Measurements from ENCODE around the gene NBAS. TPM values are rescaled to one million over a fixed set of nuclear protein-coding genes. Genes with fewer than 3 reads are reported as not detected.

The NBAS gene
- total RNA-seq, 1 donor from 2014 or later = 57.6 TPM

- Histone ChIP-seq H3K9me3 (ENCODE audit: insufficient read depth, low read depth, low read length) (no peaks in the 10 kb centered on the region), H3K9ac (ENCODE audit: low read length) (no peak overlapping the region), H3K4me1 (ENCODE audit: insufficient read depth, low read length) (no peaks in the 10 kb centered on the region), H3K36me3 (ENCODE audit: insufficient read depth, low read length) (peaks cover 35% of the 10 kb centered on the region), H3K27ac (ENCODE audit: low read depth, low read length) (no peak overlapping the region), H3K4me2 (ENCODE audit: low read length) (no peak overlapping the region), H4K20me1 (ENCODE audit: insufficient read depth, low read length) (peaks cover 28% of the 10 kb centered on the region), H2AFZ (ENCODE audit: low read depth, low read length) (no peak overlapping the region), H3K27me3 (ENCODE audit: insufficient read depth, low read length) (no peaks in the 10 kb centered on the region), H3K79me2 (ENCODE audit: insufficient read depth, low read length) (peaks cover 51% of the 10 kb centered on the region), H3K4me3 (ENCODE audit: insufficient read depth, low read depth, low read length) (no peak overlapping the region)
- TF ChIP-seq EZH2 (IDR thresholded peaks at IDR 0.05; ENCODE audit: insufficient read depth, low read length) (no peak), CTCF (IDR thresholded peaks at IDR 0.05; ENCODE audit: insufficient read depth, low read depth, low read length) (no peak)
- Mint-ChIP-seq H3K27me3 (ENCODE audit: low read depth, unreplicated experiment) (no peaks in the 10 kb centered on the region), H3K4me3 (ENCODE audit: unreplicated experiment) (peak overlapping the region; percentile 65), H3K4me1 (ENCODE audit: low read depth, unreplicated experiment) (peaks cover 16% of the 10 kb centered on the region), H3K36me3 (ENCODE audit: low read depth, unreplicated experiment) (peaks cover 5% of the 10 kb centered on the region), H3K27ac (ENCODE audit: unreplicated experiment) (no peak overlapping the region), H3K9me3 (ENCODE audit: unreplicated experiment) (no peaks in the 10 kb centered on the region)
- FAIRE-seq (no peak), DNase-seq (ENCODE audit: low read depth) (no peak)
Measured at GRCh38 chr2:15594291-15595256, 33.4 kb upstream of the NBAS start.

GRCh38 chr2:15593327-15593705, 32.2 kb upstream of the NBAS start:
- Mint-ChIP-seq H3K4me3 (ENCODE audit: unreplicated experiment) (peak overlapping the region; percentile 94), H3K27me3 (ENCODE audit: low read depth, unreplicated experiment) (no peaks in the 10 kb centered on the region), H3K36me3 (ENCODE audit: low read depth, unreplicated experiment) (peaks cover 5% of the 10 kb centered on the region), H3K27ac (ENCODE audit: unreplicated experiment) (no peak overlapping the region), H3K9me3 (ENCODE audit: unreplicated experiment) (no peaks in the 10 kb centered on the region), H3K4me1 (ENCODE audit: low read depth, unreplicated experiment) (peaks cover 16% of the 10 kb centered on the region)
- Histone ChIP-seq H3K79me2 (ENCODE audit: insufficient read depth, low read length) (peaks cover 51% of the 10 kb centered on the region), H3K36me3 (ENCODE audit: insufficient read depth, low read length) (peaks cover 28% of the 10 kb centered on the region), H3K4me3 (ENCODE audit: insufficient read depth, low read depth, low read length) (peak overlapping the region; percentile 79), H3K4me1 (ENCODE audit: insufficient read depth, low read length) (no peaks in the 10 kb centered on the region), H3K9me3 (ENCODE audit: insufficient read depth, low read depth, low read length) (no peaks in the 10 kb centered on the region), H3K9ac (ENCODE audit: low read length) (peak overlapping the region; percentile 45), H3K27me3 (ENCODE audit: insufficient read depth, low read length) (no peaks in the 10 kb centered on the region), H4K20me1 (ENCODE audit: insufficient read depth, low read length) (peaks cover 28% of the 10 kb centered on the region), H3K27ac (ENCODE audit: low read depth, low read length) (no peak overlapping the region), H3K4me2 (ENCODE audit: low read length) (peak overlapping the region; percentile 85), H2AFZ (ENCODE audit: low read depth, low read length) (no peak overlapping the region)
- DNase-seq (ENCODE audit: low read depth) = no peak
- FAIRE-seq = no peak
- no peak for TF ChIP-seq CTCF (IDR thresholded peaks at IDR 0.05; ENCODE audit: insufficient read depth, low read depth, low read length)
- TF ChIP-seq EZH2 (IDR thresholded peaks at IDR 0.05; ENCODE audit: insufficient read depth, low read length) = no peak

All from astrocyte (in vitro differentiated cells and primary cell).